Left lung (tissue), 10 donors: ENCODE data around the gene STEAP1B. TPM values are rescaled to one million over a fixed set of nuclear protein-coding genes. Genes with fewer than 3 reads are reported as not detected.
A peak's percentile ranks its signal among the peaks of the same experiment; 100 is the strongest.

ENCODE experiments used
- ATAC-seq: fragments of 200-7000 bp; cut with Tn5 transposase; one replicate; pipeline ENCODE4 v1.9.1; 2020; ENCODE audit warnings: moderate library complexity
- DNase-seq, 4 donors: peaks; one replicate each; pipeline ENCODE4 v3.0.0-alpha.2; 2013 to 2020
- H3K27ac ChIP-seq, 2 donors: fragments of 200-600 bp; sonication (generic) in 1 of 2; one replicate each; pipeline versions ENCODE4 v1.5.0 to v1.8.0; 2020 to 2021
- H3K27me3 ChIP-seq, 2 donors: fragments of 200-600 bp; sonication (generic) in 1 of 2; one replicate each; pipeline versions ENCODE4 v1.5.0 to v1.8.0; 2020 to 2021
- H3K36me3 ChIP-seq, 2 donors: fragments of 200-600 bp; sonication (generic) in 1 of 2; one replicate each; pipeline versions ENCODE4 v1.5.0 to v1.8.0; 2020 to 2021
- H3K4me1 ChIP-seq, 2 donors: fragments of 200-600 bp; one replicate each; pipeline ENCODE4 v1.8.0; 2021
- H3K4me3 ChIP-seq, 2 donors: fragments of 200-600 bp; sonication (generic) in 1 of 2; one replicate each; pipeline versions ENCODE4 v1.5.0 to v1.8.0; 2020 to 2021; ENCODE audit warnings: mild to moderate bottlenecking in 1 of 2
- H3K9me3 ChIP-seq, 2 donors: fragments of 200-600 bp; sonication (generic) in 1 of 2; one replicate each; pipeline versions ENCODE4 v1.5.0 to v1.8.0; 2020 to 2021
- CTCF ChIP-seq, 2 donors: fragments of 200-600 bp; sonication (generic) in 1 of 2; IDR thresholded peaks; one replicate each; pipeline versions ENCODE4 v1.5.0 to v1.8.0; 2021; ENCODE audit warnings: antibody characterized with exemption in 2 of 2
- intact Hi-C, 2 donors: fragments of 100-400 bp; cut with DNase I; formaldehyde crosslinking; loops; one replicate each; pipeline versions ENCODE4 v1.11.2 to v1.14.2; 2022
- polyA plus RNA-seq, 6 donors: library from polyadenylated mRNA; unstranded; fragments of 120-200 nt; gene quantifications; one replicate each; pipeline ENCODE4 v1.2.1, GENCODE V29; 2013; ENCODE audit not compliant: insufficient read length in 6 of 6
- total RNA-seq, 2 donors: library from RNA; stranded (reverse); fragmentation: NEBNext Ultra II Directional; extraction: Animal tissue kit (Norgen Biotek cat#: 25700); gene quantifications; one replicate each; pipeline ENCODE4 v1.2.1, GENCODE V29; 2021
- donor health status: DM: no; HTN: yes; CAD: no.
- donor health status: DM: no; HTN: no; CAD: no.

Gene STEAP1B
- total and polyA plus RNA-seq, 8 donors: 0.85 to 3.4 (median 2.7) TPM

DNA sequence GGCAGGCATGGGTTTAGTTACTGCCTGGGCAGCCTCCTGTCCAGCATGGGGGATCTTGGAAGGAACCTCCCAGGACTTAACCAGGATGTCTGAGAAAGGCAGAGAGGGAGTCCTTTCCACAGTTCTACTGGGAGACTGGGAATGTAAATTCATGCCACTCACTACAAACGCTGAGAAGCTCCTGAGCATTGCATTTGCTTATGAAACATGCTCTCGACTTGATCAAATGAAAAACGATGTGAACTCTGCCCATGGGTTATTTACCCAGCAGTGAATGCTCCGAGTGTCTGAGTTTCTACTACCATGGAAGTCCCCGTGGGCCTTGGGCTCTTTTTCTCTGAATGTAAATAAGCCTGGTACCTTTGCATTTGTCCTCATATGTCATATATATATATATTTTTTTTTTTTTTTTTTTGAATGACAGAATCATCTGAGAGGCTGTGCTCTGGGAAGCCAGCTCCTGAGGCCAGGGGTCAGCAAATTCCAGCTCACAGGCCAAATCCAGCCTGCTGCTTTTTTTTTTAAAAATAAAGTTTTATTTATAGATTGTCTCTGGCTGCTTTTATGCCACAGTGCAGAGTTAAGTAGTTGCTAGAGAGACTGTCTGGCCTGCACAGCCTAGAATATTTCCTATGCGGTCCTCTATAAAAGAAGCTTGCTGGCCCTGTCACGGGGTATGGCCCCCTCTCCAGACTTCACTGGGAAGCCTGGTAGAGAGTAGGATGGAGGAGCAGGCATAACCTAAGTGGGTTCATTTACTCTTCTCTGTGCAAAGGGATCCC lies 121.6 kb downstream of the STEAP1B start:
- Histone ChIP-seq H3K9me3 (no peaks in the 10 kb centered on the region), H3K4me1 (no peaks in the 10 kb centered on the region), H3K36me3 (no peaks in the 10 kb centered on the region), H3K27ac (peak overlapping the region; percentile 18 to 59), H3K27me3 (no peaks in the 10 kb centered on the region), H3K4me3 (no peak overlapping the region)
- ATAC-seq (no peak), DNase-seq (no peak)
- TF ChIP-seq CTCF (IDR thresholded peaks at IDR 0.05): no peak
- intact Hi-C loops: no loop called here

DNA sequence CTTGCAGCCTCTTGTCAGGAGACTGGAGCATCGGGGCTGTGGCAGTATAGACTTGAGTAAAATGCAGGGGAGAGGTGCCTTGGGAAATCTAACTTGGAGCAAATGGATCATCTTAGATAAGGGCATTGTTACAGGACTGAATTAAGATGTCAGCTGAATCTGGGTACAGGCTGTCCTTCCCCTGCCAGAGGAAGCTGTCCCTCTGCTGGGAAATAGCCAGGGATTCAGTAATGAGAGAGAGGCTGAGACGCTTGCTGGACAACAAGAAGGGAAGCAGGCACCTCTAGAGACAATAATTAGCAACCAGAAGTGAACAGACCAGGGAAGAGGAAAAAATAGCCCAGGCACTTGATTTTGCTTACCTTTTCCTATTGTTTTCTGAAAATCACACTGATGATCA lies 122.3 kb downstream of the STEAP1B start:
- ATAC-seq: no peak
- no peaks in the 10 kb centered on the region for H3K36me3 ChIP-seq
- no peak overlapping the region for H3K4me3 ChIP-seq
- DNase-seq: no peak
- intact Hi-C loops: no loop called here
- peak overlapping the region; percentile 18 to 59 for H3K27ac ChIP-seq
- no peaks in the 10 kb centered on the region for H3K4me1 ChIP-seq
- no peaks in the 10 kb centered on the region for H3K9me3 ChIP-seq
- H3K27me3 ChIP-seq: no peaks in the 10 kb centered on the region
- no peak for TF ChIP-seq CTCF (IDR thresholded peaks at IDR 0.05)

GRCh38 chr7:22375359-22376048 lies 124.5 kb downstream of the STEAP1B start:
- Histone ChIP-seq H3K36me3 (no peaks in the 10 kb centered on the region), H3K27ac (no peak overlapping the region), H3K4me1 (no peaks in the 10 kb centered on the region), H3K4me3 (no peak overlapping the region), H3K27me3 (no peaks in the 10 kb centered on the region), H3K9me3 (no peaks in the 10 kb centered on the region)
- TF ChIP-seq CTCF (IDR thresholded peaks at IDR 0.05): no peak
- intact Hi-C loops: no loop called here
- ATAC-seq: no peak
- no peak for DNase-seq

GRCh38 chr7:22373911-22374310 lies 126.1 kb downstream of the STEAP1B start:
- no peaks in the 10 kb centered on the region for H3K27me3 ChIP-seq
- intact Hi-C loops: no loop called here
- no peak for TF ChIP-seq CTCF (IDR thresholded peaks at IDR 0.05)
- no peaks in the 10 kb centered on the region for H3K9me3 ChIP-seq
- H3K4me3 ChIP-seq: no peak overlapping the region
- H3K36me3 ChIP-seq: no peaks in the 10 kb centered on the region
- H3K27ac ChIP-seq: no peak overlapping the region
- H3K4me1 ChIP-seq: no peaks in the 10 kb centered on the region
- ATAC-seq (no peak), DNase-seq (no peak)

- no peaks in the 10 kb centered on the region for H3K36me3 ChIP-seq
- H3K27me3 ChIP-seq: no peaks in the 10 kb centered on the region
- intact Hi-C loops: no loop called here
- H3K4me1 ChIP-seq: no peaks in the 10 kb centered on the region
- ATAC-seq (no peak), DNase-seq (no peak)
- H3K4me3 ChIP-seq: no peak overlapping the region
- no peak overlapping the region for H3K27ac ChIP-seq
- H3K9me3 ChIP-seq: no peaks in the 10 kb centered on the region
- no peak for TF ChIP-seq CTCF (IDR thresholded peaks at IDR 0.05)
Observed at GRCh38 chr7:22373388-22373787, 126.6 kb downstream of the STEAP1B start.
